Ishikawa (cell line): ENCODE results near the gene MBD3L4.

Experiments used
- CEBPB ChIP-seq: IDR thresholded peaks from 2 replicates; pipeline ENCODE4 v1.6.1; 2012
- CREB1 ChIP-seq: IDR thresholded peaks from 2 replicates; pipeline ENCODE4 v1.6.1; 2012; ENCODE audit warnings: low read depth
- EGR1 ChIP-seq: IDR thresholded peaks from 2 replicates; pipeline ENCODE4 v1.6.1; 2012
- EP300 ChIP-seq: IDR thresholded peaks from 2 replicates; pipeline ENCODE4 v1.6.1; 2012; ENCODE audit warnings: borderline replicate concordance
- RAD21 ChIP-seq: IDR thresholded peaks from 2 replicates; pipeline ENCODE4 v1.6.1; 2012; ENCODE audit warnings: low read depth
- REST ChIP-seq: IDR thresholded peaks from 2 replicates; pipeline ENCODE4 v1.6.1; 2012; ENCODE audit warnings: low read depth, mild to moderate bottlenecking
- TAF1 ChIP-seq: IDR thresholded peaks from 2 replicates; pipeline ENCODE4 v1.6.1; 2012; ENCODE audit warnings: low read depth, mild to moderate bottlenecking
- YY1 ChIP-seq: IDR thresholded peaks from 2 replicates; pipeline ENCODE4 v1.6.1; 2012; ENCODE audit warnings: low read depth

GRCh38 chr19:7076151-7076550 is 36.2 kb upstream of the MBD3L4 start:
- TF ChIP-seq YY1, result no peak
- no peak for TF ChIP-seq CREB1
- TF ChIP-seq EP300, result no peak
- no peak for TF ChIP-seq TAF1
- no peak for TF ChIP-seq CEBPB
- no peak for TF ChIP-seq REST
- TF ChIP-seq RAD21, result no peak
- TF ChIP-seq EGR1, result no peak
